ENCODE data around the gene BRSK2.
"Not testable (repeated sequence)": the region's sequence is repeated elsewhere in the genome, so short reads cannot be mapped to it uniquely, and the experiment has no call there.

BRSK2 gene

DNA sequence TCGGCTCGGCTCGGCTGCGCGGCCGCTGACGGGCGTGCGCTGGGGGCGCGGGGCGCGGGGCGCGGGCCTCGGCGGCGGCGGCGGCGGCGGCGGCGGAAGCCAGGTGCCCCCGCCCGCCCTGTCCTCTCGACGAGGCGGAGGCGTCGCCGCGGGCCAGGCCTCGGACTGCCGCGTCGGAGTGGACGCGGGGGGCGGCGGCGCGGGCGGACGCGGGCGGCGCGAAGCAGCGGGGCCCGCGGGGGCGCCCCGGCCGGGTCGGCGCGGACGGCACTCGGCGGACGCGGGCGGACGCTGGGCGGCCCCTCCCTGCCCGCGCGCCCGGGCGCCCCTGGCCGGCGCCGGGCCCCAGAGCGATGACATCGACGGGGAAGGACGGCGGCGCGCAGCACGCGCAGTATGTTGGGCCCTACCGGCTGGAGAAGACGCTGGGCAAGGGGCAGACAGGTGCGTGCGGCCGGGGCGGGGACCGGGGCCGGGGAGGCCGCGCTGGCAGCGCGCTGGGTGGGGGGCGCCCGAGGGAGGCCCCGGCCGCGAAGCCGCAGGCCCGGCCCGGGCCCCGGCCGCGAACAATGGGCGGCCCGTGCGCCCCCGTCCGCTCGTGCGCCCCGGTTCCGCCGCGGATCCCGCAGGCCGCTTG is at the start of gene BRSK2:
TSS of gene BRSK2 (plus strand) at position 3 of the 637 bp plus-strand sequence. CDS start at position 354, 351 bp downstream.
- Histone ChIP-seq H3K4me1 (ENCODE audit: insufficient read depth, low read length) (peaks cover 27% of the 10 kb centered on the region), H3K36me3 (ENCODE audit: insufficient read depth, low read length) (peaks cover 6% of the 10 kb centered on the region), H2AFZ (ENCODE audit: low read depth, low read length) (peak within 1 kb of the TSS; percentile 87), H3K27me3 (ENCODE audit: insufficient read depth, low read length) (no peaks in the 10 kb centered on the region), H3K4me3 (ENCODE audit: low read length) (peak within 1 kb of the TSS; percentile 79), H3K9me3 (ENCODE audit: low read length) (no peaks in the 10 kb centered on the region)

DNA sequence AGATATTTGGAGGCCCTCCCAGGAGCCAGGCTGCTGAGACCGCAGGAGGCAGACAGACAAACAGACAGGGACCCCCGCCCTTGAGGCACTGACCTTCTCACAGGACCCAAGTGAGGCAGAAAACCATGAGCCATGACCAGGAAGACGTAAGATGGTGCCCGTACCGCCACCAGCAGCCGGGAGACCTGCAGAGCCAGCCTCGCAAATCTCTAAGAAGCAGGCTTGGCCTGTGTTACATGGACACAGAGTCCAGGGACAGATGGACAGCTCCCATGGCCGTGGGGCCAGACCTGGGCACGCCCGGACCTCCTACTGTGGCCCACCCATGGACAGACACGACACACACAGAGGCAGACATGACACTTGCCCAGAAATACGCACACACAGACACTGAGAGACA is 49.6 kb upstream of the BRSK2 start:
- H3K27me3 ChIP-seq (ENCODE audit: insufficient read depth, low read length), result no peaks in the 10 kb centered on the region

DNA sequence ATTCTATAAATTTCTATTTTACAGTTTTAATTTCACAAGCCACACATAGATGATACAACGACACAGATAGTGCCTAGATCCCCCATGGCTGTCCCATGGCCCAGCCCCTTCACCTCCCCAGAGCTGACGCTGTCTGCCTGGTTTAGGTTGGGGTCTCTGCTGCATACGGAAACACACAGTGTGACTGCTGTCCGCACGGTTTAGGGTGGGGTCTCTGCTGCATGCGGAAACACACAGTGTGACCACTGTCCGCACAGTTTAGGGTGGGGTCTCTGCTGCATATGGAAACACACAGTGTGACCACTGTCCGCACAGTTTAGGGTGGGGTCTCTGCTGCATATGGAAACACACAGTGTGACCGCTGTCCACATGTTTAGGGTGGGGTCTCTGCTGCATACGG is 48.5 kb upstream of the BRSK2 start:
- not testable (repeated sequence) for H3K36me3 ChIP-seq (ENCODE audit: insufficient read depth, low read length); H2AFZ ChIP-seq (ENCODE audit: low read depth, low read length); H3K27me3 ChIP-seq (ENCODE audit: insufficient read depth, low read length); H3K9me3 ChIP-seq (ENCODE audit: low read length); H3K4me3 ChIP-seq (ENCODE audit: low read length); H3K4me1 ChIP-seq (ENCODE audit: insufficient read depth, low read length)

More for the DNA sequence above, 49.6 kb upstream of the BRSK2 start:
- Histone ChIP-seq H2AFZ (ENCODE audit: low read depth, low read length) (no peak overlapping the region), H3K4me1 (ENCODE audit: insufficient read depth, low read length) (peaks cover 7% of the 10 kb centered on the region), H3K4me3 (ENCODE audit: low read length) (no peak overlapping the region), H3K9me3 (ENCODE audit: low read length) (peaks cover 2% of the 10 kb centered on the region), H3K36me3 (ENCODE audit: insufficient read depth, low read length) (no peaks in the 10 kb centered on the region)

DNA sequence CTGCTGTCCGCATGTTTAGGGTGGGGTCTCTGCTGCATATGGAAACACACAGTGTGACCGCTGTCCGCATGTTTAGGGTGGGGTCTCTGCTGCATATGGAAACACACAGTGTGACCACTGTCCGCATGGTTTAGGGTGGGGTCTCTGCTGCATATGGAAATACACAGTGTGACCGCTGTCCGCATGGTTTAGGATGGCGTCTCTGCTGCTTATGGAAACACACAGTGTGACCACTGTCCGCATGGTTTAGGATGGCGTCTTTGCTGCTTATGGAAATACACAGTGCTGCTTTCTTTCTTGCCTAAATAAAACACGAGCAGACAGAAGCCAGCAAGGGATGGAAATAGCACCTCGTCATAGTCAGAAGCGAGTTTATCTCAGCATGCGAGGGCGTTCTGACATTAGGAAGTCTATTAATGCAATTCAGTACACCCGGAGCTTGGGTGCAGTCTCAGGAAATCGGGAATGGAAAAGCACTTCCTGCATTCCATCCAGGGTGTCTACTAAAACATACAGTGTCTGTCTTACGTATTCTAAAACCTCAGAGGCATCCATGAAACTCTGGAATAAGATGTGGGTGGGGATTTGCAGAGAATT is 47.7 kb upstream of the BRSK2 start:
- Histone ChIP-seq H3K4me3 (ENCODE audit: low read length) (no peak overlapping the region), H3K36me3 (ENCODE audit: insufficient read depth, low read length) (no peaks in the 10 kb centered on the region), H3K9me3 (ENCODE audit: low read length) (peaks cover 2% of the 10 kb centered on the region), H3K4me1 (ENCODE audit: insufficient read depth, low read length) (no peaks in the 10 kb centered on the region), H2AFZ (ENCODE audit: low read depth, low read length) (no peak overlapping the region), H3K27me3 (ENCODE audit: insufficient read depth, low read length) (peaks cover 5% of the 10 kb centered on the region)

DNA sequence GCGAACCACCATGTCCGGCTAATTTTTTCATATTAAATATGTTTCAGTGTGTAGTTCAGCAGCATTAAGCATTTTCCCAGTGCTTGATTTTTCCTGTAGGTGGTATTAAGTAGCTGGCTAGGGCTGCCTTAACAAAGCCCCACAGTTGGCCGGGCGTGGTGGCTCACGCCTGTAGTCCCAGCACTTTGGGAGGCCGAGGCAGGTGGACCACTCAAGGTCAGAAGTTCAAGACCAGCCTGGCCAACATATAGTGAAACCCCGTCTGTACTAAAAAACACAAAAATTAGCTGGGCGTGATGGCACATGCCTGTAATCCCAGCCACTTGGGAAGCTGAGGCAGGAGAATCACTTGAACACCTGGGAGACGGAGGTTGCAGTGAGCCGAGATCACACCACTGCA is 46.8 kb upstream of the BRSK2 start:
- Histone ChIP-seq H3K4me1 (ENCODE audit: insufficient read depth, low read length) (peaks cover under 1% of the 10 kb centered on the region), H3K9me3 (ENCODE audit: low read length) (peaks cover 2% of the 10 kb centered on the region), H3K27me3 (ENCODE audit: insufficient read depth, low read length) (peaks cover 5% of the 10 kb centered on the region), H3K4me3 (ENCODE audit: low read length) (no peak overlapping the region), H3K36me3 (ENCODE audit: insufficient read depth, low read length) (no peaks in the 10 kb centered on the region), H2AFZ (ENCODE audit: low read depth, low read length) (no peak overlapping the region)

DNA sequence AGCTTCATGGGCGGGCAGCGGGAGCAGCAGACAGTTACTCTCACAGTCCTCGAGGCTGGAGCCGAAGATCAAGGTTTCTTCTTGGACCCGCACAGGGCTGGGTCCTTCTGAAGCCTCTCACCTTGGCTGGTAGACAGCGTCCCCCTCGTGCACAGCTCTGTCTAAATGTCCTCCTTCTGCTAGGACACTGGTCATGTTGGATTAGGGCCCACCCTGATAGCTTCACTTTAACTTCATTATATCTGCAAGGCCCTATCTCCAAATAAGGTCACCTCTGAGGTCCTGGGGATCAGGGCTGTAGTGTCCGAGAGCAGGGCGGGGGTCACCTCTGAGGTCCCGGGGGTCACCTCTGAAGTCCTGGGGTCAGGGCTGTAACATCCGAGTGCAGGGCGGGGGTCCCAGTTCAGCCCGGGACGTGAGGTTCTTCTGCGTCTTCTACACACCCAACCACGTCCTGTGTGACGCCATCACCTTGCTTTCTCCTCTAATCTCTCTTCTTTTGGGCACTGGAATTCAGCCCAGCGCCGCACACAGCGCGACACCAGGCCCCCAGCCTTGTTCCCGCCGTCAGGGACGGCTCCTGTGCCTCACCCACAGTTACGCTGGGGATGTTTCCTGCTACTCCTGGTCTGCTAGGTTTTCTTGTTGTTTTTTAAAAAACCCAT is 46.2 kb upstream of the BRSK2 start:
- Histone ChIP-seq H2AFZ (ENCODE audit: low read depth, low read length) (no peak overlapping the region), H3K9me3 (ENCODE audit: low read length) (no peaks in the 10 kb centered on the region), H3K27me3 (ENCODE audit: insufficient read depth, low read length) (peaks cover 5% of the 10 kb centered on the region), H3K4me1 (ENCODE audit: insufficient read depth, low read length) (peaks cover 7% of the 10 kb centered on the region), H3K36me3 (ENCODE audit: insufficient read depth, low read length) (no peaks in the 10 kb centered on the region), H3K4me3 (ENCODE audit: low read length) (no peak overlapping the region)

DNA sequence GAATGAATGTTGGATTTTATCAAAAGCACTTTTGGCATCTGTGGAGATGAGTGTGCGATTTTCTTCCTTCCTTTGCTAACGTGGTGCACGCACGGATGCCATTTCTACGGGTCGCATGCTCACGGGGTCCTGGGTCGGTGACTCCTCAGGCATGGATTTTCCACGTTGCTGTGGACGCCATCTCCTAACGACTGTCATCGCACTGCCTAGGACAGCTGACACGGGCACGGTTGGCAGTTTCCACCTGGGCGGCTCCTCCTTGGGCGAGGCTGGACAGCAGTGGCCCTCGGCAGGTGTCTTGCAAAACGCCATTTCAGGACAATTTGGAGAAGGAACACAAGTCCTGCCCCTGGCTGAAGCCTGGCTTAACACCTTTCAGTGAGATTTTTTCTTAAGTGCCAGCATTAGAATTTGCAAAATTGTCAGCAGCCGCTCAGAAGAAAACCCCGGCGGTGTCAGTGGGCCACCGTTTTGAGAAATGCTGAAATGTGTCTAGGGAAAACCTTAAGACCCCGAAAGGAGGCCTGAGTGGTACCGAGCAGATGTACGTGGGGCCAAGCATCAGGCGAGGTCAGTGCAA is 45.6 kb upstream of the BRSK2 start:
- Histone ChIP-seq H3K27me3 (ENCODE audit: insufficient read depth, low read length) (peaks cover 5% of the 10 kb centered on the region), H3K36me3 (ENCODE audit: insufficient read depth, low read length) (no peaks in the 10 kb centered on the region), H2AFZ (ENCODE audit: low read depth, low read length) (no peak overlapping the region), H3K9me3 (ENCODE audit: low read length) (no peaks in the 10 kb centered on the region), H3K4me1 (ENCODE audit: insufficient read depth, low read length) (peaks cover 13% of the 10 kb centered on the region), H3K4me3 (ENCODE audit: low read length) (no peak overlapping the region)

DNA sequence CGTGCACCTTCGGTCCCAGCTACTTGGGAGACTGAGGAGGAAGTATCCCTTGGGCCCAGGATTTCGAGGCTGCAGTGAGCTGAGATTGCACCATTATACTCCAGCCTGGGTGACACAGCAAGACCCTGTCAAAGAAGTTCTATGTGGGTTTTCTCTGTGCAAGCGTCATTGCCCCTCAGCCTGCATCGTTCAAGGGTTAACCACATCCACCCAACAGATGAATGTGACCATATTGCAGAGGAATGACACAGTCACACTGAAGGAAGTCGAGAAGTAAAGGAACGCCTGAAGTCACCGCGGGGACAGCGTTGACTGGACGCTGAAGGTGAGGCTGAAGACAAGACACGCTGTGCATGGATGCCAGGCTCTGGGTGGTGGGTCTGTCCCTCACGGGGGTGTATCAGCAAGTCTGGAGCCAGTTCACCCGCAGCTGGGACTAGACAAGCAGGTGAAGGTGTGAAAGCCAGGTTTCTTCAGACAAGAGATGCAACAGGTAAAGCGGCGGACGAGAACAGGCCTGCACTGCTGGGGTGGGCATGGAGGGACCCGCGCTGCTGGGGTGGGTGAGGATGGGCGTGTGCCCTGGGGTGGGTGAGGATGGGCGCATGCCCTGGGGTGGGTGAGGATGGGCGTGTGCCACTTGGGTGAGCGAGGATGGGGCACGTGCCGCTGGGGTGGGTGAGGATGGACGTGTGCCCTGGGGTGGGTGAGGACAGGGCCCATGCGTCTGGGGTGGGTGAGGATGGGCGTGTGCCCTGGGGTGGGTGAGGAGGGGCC is 43.8 kb upstream of the BRSK2 start:
- peaks cover 5% of the 10 kb centered on the region for H3K27me3 ChIP-seq (ENCODE audit: insufficient read depth, low read length)
- no peaks in the 10 kb centered on the region for H3K36me3 ChIP-seq (ENCODE audit: insufficient read depth, low read length)
- H3K9me3 ChIP-seq (ENCODE audit: low read length), result no peaks in the 10 kb centered on the region
- H3K4me1 ChIP-seq (ENCODE audit: insufficient read depth, low read length), result peaks cover 28% of the 10 kb centered on the region
- no peak overlapping the region for H2AFZ ChIP-seq (ENCODE audit: low read depth, low read length)
- no peak overlapping the region for H3K4me3 ChIP-seq (ENCODE audit: low read length)

DNA sequence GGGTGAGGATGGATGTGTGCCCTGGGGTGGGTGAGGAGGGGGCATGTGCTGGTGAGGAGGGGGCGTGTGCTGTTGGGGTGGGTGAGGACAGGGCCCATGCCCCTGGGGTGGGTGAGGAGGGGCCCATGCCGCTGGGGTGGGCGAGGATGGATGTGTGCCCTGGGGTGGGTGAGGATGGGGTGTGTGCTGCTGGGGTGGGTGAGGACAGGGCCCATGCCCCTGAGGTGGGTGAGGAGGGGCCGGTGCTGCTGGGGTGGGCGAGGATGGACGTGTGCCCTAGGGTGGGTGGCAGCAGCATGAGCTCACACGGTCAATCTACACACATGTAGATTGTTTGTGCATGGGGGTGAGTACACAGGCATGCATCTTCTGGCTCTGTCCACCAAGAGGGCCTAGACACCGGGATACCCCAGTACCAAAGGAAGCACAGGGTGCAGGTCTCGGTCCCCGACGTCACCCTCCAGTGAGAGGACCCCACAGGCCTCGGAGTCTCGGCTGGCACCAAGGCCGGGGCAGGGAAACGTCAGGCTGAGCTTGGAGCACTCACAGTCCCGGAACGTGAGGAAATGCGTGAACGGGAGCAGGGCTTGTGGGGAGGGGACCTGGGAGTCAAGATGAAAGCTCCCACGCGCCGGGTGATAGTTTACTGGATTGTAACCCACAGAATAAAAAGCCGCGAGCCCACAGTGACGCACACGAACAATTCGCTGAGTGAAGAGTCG is 42.9 kb upstream of the BRSK2 start:
- peaks cover 5% of the 10 kb centered on the region for H3K27me3 ChIP-seq (ENCODE audit: insufficient read depth, low read length)
- no peak overlapping the region for H2AFZ ChIP-seq (ENCODE audit: low read depth, low read length)
- no peaks in the 10 kb centered on the region for H3K36me3 ChIP-seq (ENCODE audit: insufficient read depth, low read length)
- no peak overlapping the region for H3K4me3 ChIP-seq (ENCODE audit: low read length)
- peaks cover 28% of the 10 kb centered on the region for H3K4me1 ChIP-seq (ENCODE audit: insufficient read depth, low read length)
- H3K9me3 ChIP-seq (ENCODE audit: low read length), result no peaks in the 10 kb centered on the region

DNA sequence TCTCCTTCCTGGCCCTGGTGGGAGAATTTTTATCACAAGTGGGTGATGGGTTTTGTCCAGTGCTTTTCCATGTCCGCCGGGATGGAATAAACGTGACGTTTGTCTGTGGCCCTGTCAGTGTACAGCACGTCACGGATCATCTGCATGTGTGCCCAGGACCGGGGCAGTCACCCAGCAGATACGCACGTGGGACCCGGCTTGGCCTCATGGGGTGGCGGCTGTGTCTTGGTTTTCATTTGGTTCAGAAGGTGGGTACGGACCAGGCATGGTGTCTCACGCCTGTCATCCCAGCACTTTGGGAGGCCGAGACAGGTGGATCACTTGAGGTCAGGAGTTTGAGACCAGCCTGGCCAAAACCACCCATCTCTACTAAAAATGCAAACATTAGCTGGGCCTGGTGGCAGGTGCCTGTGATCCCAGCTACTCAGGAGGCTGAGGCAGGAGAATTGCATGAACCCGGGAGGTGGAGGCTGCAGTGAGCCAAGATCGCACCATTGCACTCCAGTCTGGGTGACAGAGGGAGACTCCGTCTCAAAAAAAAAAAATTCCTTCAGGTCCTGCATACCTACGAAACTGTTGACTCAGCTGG is 42.2 kb upstream of the BRSK2 start:
- peaks cover 28% of the 10 kb centered on the region for H3K4me1 ChIP-seq (ENCODE audit: insufficient read depth, low read length)
- H2AFZ ChIP-seq (ENCODE audit: low read depth, low read length); H3K27me3 ChIP-seq (ENCODE audit: insufficient read depth, low read length); H3K9me3 ChIP-seq (ENCODE audit: low read length); H3K36me3 ChIP-seq (ENCODE audit: insufficient read depth, low read length); H3K4me3 ChIP-seq (ENCODE audit: low read length): not testable (repeated sequence)

DNA sequence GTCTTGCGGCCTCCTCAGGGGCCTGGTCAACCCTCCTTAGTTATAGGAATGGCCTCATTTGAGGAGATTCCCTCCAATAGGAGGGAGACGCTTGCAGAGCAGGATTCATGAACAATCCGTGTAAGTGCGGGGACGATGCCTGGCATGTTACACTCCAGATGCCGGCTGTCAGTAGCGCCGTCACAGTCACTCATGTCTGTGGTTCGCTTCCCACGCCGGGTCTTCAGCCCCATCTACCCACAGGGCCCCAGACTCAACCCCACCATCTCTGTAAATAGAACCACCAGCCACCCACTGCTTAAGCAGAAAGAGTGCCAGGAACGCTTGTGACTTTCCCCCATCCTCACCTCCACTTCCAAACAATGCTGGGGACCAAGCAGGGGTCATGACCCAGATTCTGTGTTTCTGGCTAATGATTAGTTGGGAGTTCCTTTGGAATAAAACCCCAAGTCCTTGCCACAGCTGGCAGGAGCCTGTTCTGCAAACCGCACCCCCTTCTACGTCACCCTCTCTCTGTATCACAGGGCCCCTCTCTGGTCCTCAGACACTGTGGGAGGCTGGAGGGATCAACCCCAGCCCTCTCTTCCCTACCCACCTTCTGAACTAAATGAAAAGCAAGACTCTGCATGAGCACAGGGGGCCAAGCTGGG is 41.5 kb upstream of the BRSK2 start:
- Histone ChIP-seq H3K27me3 (ENCODE audit: insufficient read depth, low read length) (peaks cover 5% of the 10 kb centered on the region), H3K4me1 (ENCODE audit: insufficient read depth, low read length) (peaks cover 28% of the 10 kb centered on the region)

More for the DNA sequence above, 41.5 kb upstream of the BRSK2 start:
- H3K36me3 ChIP-seq (ENCODE audit: insufficient read depth, low read length), result no peaks in the 10 kb centered on the region
- no peak overlapping the region for H3K4me3 ChIP-seq (ENCODE audit: low read length)
- no peak overlapping the region for H2AFZ ChIP-seq (ENCODE audit: low read depth, low read length)
- no peaks in the 10 kb centered on the region for H3K9me3 ChIP-seq (ENCODE audit: low read length)

Measured in neuron (in vitro differentiated cells).